A549 treated with dexamethasone at 1 μM for 4 hours (cell line): ENCODE data around the gene LRRC57. TPM values are rescaled to one million over a fixed set of nuclear protein-coding genes. Genes with fewer than 3 reads are reported as not detected.

Experiments used
- total RNA-seq: library from RNA; stranded (reverse); fragments of 200-300 nt; extraction: Qiagen RNA extraction; gene quantifications from 5 replicates; pipeline ENCODE4 v1.2.3, GENCODE V29; 2022

The LRRC57 gene
- total RNA-seq, result 9.7 to 13.3 TPM (median 12.1 TPM) in 5 replicates

GRCh38 chr15:42548249-42549031 lies at the start of gene LRRC57, which contains the start of gene HAUS2:
LRRC57 (minus strand) TSS chr15:42548793; CDS start chr15:42548434, 359 bp downstream.
HAUS2 (plus strand) TSS chr15:42548838; CDS start chr15:42548873, 35 bp downstream.

GRCh38 chr15:42575188-42576039 lies 26.8 kb upstream of the LRRC57 start, which contains the start of gene STARD9:
STARD9 (plus strand) TSS chr15:42575606; CDS start chr15:42575716, 110 bp downstream.

GRCh38 chr15:42495361-42496212 lies 53.0 kb downstream of the LRRC57 start, which contains the start of gene SNAP23:
SNAP23 (plus strand) TSS chr15:42495634; CDS start chr15:42511847, 16,213 bp downstream.

GRCh38 chr15:42490671-42491538 lies 57.7 kb downstream of the LRRC57 start, which contains the start of gene ZNF106:
ZNF106 (minus strand) TSS chr15:42491141; CDS start chr15:42472289, 18,852 bp downstream.

Other genes with a start within 250 kb of the LRRC57 start
- gene CAPN3, start 189.3 kb downstream of the LRRC57 start, total RNA-seq, result 0.22 to 0.59 TPM (median 0.32 TPM) in 4 of 5 replicates, not detected in the other
- gene ZNF106, start 57.7 kb downstream of the LRRC57 start, total RNA-seq, result 7.2 to 13.9 TPM (median 12.6 TPM) in 5 replicates
- 15.2 to 40.0 TPM (median 19.0 TPM) in 5 replicates for gene SNAP23, start 53.2 kb downstream of the LRRC57 start, total RNA-seq
- 18.5 to 24.6 TPM (median 21.8 TPM) in 5 replicates for gene HAUS2, start within 50 bp of the LRRC57 start, total RNA-seq
- gene STARD9, start 26.8 kb upstream of the LRRC57 start, total RNA-seq, result 1.2 to 1.9 TPM (median 1.6 TPM) in 5 replicates
- 3.9 to 6.9 TPM (median 6.4 TPM) in 5 replicates for gene CDAN1, start 188.3 kb upstream of the LRRC57 start, total RNA-seq